Epithelial cell of umbilical artery (primary cell): ENCODE measurements around the gene C1QTNF8. TPM values are rescaled to one million over a fixed set of nuclear protein-coding genes. Genes with fewer than 3 reads are reported as not detected.

Experiments
- total RNA-seq: library from RNA; depleted of rRNA; stranded (reverse); fragments of >200 nt; gene quantifications from 2 replicates; pipeline ENCODE4 v1.2.3, GENCODE V29; 2014

Gene C1QTNF8, protein sequence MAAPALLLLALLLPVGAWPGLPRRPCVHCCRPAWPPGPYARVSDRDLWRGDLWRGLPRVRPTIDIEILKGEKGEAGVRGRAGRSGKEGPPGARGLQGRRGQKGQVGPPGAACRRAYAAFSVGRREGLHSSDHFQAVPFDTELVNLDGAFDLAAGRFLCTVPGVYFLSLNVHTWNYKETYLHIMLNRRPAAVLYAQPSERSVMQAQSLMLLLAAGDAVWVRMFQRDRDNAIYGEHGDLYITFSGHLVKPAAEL
- total RNA-seq, result not detected in 2 replicates

DNA sequence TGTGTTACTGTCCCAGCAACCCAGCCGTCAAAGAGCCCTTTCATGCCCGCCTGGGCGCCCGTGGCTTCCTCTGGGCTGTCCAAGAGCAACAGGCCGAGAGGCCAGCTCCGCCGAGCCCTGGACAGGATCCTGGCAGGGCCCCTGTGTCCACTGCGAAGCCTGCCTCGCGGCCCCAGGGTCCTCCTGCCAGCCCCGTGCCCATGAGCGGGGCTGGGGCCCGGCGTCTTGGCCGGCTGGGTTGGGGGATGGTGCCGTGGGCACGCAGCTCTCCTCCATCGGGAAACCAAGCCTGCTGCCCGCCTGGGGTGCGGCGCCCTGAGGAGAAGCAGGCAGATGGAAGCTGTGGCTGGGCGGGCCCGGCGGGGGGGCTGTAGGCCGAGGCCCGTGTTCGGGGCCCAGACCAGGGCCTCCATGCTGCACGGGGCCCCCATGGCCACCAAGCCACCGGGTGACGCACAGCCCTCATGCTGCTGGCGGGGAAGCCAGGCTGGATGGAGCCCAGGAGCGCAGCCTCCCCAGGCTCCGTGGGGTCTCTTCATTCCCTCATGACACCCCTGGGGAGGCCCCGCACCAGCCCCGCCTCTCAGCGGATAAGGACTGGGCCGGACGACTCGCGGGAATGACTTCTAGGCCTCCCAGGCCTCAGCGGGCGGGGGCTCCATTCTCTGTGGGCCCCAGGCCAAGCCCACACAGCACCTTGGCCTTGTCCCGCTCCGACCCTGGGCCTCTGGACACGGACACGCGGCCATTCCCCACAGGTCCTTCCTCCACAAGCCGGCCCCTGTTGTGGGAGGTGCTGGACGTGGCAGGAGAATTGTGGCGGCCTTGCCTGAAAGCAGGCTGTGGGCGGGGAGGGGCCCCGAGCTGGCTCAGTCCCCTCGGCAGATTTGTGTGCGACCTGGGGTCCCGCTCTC, at the start of gene C1QTNF8:
Gene C1QTNF8 (minus strand): TSS at position 76 of the 914 bp plus-strand sequence. CDS start 1,322 bp downstream, outside the sequence.

DNA sequence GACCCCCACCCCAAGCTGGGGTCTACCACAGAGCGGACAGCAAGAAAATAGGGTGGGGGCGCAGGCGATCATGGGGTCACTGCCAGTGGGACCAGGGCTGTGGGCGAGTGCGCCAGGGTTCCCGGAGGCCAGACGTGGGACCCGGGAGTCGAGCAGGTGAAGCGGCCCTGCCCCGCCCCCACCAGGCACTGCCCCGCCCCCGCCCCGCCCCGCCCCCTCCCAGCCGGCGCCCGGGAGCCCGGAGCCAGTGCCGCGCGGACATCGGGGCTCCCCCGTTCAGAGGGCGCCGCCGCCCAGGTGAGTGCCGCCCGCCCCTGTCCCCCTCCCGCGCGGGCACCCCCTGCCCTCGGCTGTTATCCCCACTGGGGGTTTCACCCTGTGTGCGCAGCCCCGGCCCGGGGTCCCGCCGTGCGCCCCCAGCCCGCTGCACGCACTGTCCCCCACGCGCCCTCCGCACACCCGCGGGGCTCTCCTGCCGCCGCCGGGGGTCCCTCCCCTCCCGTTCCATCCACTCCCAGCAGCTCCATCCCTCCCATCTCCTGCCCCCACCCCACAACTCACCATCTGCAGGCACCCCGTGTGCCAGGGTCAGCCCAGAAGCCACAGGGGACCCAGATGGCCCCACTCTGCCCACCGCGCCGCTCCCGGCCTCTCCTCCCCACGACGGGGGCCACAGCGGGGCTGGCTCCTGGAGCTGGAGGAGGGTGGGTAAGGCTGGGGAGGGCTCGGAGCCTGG, 23.4 kb downstream of the C1QTNF8 start, which contains the start of gene SSTR5:
Gene SSTR5 (plus strand): TSS at position 222 of the 736 bp plus-strand sequence. CDS start 6,122 bp downstream, outside the sequence.

Other genes with a start within 250 kb of the C1QTNF8 start
- 3.3 and 15.9 TPM in 2 replicates for gene LMF1, start 125.3 kb downstream of the C1QTNF8 start, total RNA-seq
- gene SOX8, start 114.5 kb downstream of the C1QTNF8 start, total RNA-seq, result 0.30 and 0.65 TPM in 2 replicates
- gene SSTR5, start 23.5 kb downstream of the C1QTNF8 start, total RNA-seq, result not detected in 2 replicates
- gene CACNA1H, start 56.9 kb upstream of the C1QTNF8 start, total RNA-seq, result under 0.01 and 0.15 TPM in 2 replicates
- not detected in 2 replicates for gene TPSG1, start 129.0 kb upstream of the C1QTNF8 start, total RNA-seq
- gene TPSB2, start 133.9 kb upstream of the C1QTNF8 start, total RNA-seq, result not detected in 2 replicates
- gene TPSAB1, start 144.5 kb upstream of the C1QTNF8 start, total RNA-seq, result not detected in 2 replicates
- gene TPSD1, start 159.8 kb upstream of the C1QTNF8 start, total RNA-seq, result not detected in 2 replicates
- 51.2 and 57.8 TPM in 2 replicates for gene UBE2I, start 213.4 kb upstream of the C1QTNF8 start, total RNA-seq
- 0.32 and 0.91 TPM in 2 replicates for gene BAIAP3, start 237.4 kb upstream of the C1QTNF8 start, total RNA-seq